ENCODE data around the gene ISG15.
"Not testable (repeated sequence)": the region's sequence is repeated elsewhere in the genome, so short reads cannot be mapped to it uniquely, and the experiment has no call there.

ISG15 gene

DNA sequence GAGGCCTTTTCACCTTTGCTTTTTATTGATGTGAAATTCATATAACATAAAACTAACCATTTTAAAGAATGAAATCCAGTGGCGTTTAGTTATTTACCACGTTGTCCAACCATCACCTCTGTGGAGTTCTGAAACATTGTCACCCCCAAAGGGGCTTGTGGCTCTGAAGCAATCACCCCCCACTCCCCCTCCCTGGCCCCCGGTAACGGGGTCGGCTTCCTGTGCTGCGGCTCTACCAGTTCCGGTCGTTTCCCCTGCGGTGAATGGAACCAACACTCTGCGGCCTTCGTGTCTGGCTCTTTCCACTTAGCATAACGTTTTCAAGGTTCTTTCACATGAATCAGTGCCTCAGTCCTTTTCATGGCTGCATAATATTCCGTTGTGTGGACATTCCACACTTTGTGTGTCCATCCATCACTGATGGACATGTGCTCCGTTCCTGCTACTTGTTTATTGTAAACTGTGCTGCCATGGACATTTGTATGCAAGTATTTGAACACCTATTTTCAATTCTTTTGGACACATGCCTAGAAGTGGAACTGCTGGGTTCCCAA lies 1.8 kb upstream of the ISG15 start:
- DNase-seq (ENCODE audit: low read depth, low spot score): no peak

DNA sequence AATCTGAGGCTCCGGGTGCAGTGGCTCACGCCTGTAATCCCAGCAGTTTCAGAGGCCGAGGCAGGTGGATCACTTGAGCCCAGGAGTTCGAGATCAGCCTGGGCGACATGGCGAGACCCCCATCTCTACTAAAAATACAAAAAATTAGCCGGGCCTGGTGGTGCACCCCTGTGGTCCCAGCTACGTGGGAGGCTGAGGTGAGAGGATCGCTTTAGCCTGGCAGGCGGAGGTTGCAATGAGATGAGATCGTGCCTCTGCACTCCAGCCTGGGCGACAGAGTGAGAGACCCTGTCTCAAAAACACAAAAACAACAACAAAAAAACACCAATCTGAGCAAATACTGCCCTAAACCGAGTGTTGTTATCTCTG lies 577 bp upstream of the ISG15 start:
- not testable (repeated sequence) for DNase-seq (ENCODE audit: low read depth, low spot score)

DNA sequence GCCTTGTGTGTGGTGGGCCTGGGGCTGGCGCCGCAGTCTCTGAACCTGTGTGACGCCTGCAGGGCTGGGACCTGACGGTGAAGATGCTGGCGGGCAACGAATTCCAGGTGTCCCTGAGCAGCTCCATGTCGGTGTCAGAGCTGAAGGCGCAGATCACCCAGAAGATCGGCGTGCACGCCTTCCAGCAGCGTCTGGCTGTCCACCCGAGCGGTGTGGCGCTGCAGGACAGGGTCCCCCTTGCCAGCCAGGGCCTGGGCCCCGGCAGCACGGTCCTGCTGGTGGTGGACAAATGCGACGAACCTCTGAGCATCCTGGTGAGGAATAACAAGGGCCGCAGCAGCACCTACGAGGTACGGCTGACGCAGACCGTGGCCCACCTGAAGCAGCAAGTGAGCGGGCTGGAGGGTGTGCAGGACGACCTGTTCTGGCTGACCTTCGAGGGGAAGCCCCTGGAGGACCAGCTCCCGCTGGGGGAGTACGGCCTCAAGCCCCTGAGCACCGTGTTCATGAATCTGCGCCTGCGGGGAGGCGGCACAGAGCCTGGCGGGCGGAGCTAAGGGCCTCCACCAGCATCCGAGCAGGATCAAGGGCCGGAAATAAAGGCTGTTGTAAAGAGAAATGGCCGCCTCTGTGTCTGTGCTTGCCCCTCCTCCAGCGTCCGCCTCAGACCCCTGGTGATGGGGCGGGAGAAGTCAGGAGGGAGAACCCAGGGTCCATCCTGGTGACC lies 788 bp downstream of the ISG15 start:
- peak; percentile 72 for DNase-seq (ENCODE audit: low read depth, low spot score)

DNA sequence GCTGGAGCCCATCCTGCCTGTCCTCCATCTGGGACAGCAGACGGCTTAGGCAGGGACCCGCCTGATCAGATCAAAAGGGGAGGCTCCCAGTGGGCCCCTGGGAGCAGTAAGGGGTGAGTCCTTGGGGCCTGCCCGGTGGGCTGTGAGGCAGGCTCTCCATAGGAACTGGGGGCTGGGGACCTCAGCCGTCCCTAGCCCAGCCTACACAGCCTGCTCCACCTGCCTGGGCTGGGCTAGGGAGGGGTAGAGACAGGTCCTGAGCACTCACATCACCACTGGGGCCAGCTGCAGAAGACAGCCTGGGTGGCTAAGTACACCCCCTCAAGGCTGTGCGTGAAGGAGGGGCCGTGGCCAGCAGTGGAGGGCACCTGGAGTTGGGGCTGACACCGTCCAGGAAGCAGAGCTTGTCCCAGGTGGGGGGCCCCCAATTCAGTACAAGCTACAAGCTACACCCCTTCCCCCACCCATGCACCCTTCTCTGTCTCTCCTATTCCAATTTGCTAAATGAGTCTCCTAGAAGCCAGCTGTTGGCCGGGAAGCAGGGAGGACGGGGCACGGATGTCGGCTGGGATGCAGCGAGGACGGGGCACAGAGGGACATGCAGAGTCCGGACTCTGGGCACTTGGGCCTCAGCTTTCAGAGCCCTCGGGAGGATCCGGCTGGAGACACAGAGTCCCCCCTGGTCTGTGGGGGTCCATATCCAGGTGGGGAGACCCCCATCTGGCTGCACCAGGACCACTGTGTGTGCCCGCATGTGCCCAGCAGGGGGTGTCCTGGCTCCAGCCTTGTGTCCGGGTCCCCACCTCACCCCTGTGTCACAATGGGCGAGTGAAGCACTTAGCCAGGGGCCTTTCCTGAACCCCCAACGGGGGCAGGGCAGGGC lies 1.7 kb downstream of the ISG15 start:
- no peak for DNase-seq (ENCODE audit: low read depth, low spot score)

DNA sequence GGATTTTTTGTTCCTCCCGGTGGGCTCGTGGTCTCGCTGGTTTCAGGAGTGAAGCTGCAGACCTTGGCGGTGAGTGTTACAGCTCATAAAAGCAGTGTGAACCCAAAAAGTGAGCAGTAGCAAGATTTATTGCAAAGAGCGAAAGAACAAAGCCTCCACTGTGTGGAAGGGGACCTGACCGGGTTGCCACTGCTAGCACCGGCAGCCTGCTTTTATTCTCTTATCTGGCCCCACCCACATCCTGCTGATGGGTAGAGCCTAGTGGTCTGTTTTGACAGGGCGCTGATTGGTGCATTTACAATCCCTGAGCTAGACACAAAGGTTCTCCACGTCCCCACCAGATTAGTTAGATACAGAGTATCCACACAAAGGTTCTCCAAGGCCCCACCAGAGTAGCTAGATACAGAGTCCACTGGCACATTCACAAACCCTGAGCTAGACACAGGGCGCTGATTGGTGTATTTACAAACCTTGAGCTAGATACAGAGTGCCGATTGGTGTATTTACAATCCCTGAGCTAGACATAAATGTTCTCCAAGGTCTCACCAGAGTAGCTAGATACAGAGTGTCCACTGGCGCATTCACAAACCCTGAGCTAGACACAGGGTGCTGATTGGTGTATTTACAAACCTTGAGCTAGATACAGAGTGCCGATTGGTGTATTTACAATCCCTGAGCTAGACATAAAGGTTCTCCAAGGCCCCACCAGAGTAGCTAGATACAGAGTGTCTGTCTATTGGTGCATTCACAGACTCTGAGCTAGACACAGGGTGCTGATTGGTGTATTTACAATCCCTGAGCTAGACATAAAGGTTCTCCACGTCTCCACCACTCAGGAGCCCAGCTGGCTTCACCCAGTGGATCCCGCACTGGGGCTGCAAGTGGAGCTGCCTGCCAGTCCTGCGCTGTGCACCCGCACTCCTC lies 4.4 kb downstream of the ISG15 start:
- peak; percentile 10 for DNase-seq (ENCODE audit: low read depth, low spot score)

DNA sequence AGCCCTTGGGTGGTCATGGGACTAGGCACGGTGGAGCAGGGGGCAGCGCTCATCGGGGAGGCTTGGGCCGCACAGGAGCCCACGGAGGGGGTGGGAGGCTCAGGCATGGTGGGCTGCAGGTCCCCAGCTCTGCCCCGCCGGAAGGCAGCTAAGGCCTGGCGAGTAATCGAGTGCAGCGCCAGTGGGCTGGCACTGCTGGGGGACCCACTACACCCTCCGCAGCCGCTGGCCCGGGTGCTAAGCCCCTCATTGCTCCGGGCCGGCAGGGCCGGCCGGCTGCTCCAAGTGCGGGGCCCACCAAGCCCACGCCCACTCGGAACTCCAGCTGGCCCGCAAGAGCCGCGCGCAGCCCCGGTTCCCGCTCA lies 5.0 kb downstream of the ISG15 start:
- not testable (repeated sequence) for DNase-seq (ENCODE audit: low read depth, low spot score)

DNA sequence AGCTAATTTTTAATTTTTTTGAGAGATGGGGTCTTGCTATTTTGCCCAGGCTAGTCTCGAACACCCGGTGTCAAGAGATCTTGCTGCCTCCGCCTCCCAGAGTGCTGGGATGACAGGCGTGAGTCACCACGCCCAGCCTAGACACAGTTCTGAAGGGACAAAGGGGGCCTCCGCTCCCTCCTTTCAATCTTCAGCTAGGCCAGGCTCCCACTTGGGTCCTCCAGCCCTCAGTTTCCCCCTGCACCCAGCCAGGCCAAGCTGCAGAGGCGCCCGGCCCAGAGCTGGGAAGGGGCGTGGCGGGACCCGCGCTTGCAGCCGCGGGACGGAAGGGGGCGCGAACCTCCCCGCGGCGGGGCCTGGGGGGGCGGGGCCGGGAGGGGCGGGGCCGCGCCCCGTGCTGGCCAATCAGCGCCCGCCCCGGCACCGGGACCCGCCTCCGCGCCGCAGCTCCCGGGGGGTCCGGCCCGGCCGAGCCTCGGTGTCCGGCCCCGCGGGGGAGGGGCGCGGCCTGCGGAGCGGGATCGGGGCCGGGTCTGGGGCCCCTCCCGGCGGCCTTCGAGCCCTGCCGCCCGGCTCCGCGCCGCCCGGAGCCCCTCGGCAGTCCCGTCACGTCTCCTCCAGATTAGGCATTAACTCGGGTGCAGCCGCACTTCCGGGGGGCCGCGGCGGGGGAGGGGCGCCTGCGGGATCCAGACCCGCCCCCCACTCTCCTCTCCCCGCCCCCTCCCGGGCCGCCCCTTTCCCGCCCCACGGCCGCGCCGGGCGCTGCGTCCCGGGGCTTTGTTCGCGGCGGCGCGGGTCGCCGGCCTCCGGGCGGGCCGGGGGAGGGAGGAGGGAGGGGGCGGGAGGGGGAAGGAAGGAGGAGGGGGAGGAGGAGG lies 6.1 kb downstream of the ISG15 start:
- DNase-seq (ENCODE audit: low read depth, low spot score): peak; percentile 61

DNA sequence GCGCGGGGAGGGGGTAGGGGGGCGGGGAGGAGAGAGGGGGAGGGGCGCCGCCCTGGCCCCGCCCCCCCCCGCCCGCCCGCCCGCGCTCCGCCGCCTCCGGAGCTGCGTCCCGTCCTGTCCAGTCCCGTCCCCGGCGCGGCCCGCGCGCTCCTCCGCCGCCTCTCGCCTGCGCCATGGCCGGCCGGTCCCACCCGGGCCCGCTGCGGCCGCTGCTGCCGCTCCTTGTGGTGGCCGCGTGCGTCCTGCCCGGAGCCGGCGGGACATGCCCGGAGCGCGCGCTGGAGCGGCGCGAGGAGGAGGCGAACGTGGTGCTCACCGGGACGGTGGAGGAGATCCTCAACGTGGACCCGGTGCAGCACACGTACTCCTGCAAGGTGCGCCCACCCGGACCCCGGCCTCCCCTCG lies 6.7 kb downstream of the ISG15 start, which contains the start of gene AGRN:
AGRN (plus strand) TSS at position 121 of the 405 bp plus-strand sequence; CDS start at position 174, 53 bp downstream.
- peak; percentile 4 for DNase-seq (ENCODE audit: low read depth, low spot score)

DNA sequence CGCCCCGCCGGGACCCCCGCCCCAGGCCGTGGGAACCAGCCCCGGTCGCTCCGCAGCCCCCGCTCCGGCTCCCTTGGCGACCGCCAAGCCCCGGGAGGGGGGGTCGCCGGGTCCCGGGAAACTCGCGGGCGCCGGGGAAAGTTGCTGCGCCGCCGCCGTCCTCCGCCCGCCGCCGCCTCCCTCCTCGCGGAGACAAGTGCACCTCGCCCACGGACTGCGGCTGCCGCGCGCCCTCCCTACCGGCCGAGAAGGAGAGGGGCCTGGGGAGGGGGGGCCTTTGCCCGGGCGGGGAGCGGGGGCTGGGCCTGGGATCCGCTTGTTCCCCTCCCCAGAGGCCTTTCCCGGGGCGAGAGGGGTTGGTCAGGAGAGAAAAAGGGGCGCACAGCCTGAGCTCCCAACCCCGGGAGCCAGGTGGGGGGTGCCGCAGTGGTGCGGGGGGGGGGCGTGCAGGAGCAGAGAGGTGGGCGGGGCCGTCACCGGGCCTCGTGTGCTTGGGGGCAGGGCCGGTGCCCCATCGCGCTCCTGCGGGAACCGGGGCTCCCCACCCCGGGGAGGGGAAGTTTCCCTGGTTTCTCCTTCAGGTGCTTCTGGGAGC lies 7.2 kb downstream of the ISG15 start:
- no peak for DNase-seq (ENCODE audit: low read depth, low spot score)

DNA sequence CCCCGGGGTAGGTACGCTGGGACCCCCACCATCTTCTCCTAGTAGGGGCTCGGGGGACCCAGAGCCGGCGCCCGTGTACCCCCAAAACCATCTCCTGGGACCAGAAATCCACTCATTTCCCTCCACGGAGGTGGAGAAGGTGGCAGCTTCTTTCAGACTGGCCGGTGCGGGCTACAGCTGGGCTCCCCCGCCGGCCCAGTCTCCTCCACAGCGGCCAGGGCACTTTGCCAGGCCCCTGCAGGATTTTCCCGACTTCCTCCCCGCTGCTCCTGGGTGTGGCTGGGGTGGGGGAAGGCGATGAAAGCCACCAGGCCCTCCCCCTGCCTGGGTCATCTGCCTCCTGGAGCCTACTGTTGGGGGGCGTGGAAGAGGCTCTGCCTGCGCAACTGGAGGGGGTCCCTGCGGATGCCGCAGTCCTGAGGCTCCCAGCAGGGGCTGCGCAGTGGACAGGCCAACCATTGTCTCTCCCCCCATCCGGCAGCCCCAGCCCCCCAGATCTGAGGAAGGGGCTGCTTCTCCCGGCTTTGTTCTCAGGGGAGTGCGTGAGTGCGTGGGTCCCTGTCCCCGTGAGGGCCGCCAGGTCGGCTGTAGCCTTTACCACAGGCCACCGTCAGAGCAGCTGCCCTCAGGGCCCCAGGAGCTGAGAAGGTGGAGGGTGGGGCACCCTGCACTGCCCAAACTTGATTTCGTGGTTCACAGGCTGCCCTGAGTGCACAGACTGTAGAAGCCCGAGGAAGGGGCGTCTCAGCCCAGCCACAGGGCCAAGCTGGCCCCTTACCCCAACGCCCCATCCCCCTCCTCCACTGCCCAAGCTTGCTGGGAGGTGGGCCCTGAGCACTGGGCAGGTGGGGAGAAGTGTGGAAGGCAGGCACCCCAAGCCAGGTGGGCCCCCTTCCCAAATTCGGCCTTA lies 8.0 kb downstream of the ISG15 start:
- DNase-seq (ENCODE audit: low read depth, low spot score): peak; percentile 49

DNA sequence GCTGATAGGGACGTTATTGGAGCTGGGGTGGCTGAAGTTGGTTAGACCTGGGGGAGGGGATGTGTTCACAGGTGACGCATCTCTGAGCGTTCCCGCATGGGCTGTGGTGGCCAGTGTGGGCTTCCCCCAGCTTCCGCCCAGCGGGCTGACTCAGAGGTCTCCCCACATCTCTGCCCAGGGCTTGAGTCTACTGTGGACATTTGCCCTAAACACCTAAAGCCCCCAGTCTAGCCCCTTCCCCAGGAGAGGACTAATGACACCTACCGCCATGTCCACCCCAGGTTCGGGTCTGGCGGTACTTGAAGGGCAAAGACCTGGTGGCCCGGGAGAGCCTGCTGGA lies 8.6 kb downstream of the ISG15 start:
- DNase-seq (ENCODE audit: low read depth, low spot score): no peak

DNA sequence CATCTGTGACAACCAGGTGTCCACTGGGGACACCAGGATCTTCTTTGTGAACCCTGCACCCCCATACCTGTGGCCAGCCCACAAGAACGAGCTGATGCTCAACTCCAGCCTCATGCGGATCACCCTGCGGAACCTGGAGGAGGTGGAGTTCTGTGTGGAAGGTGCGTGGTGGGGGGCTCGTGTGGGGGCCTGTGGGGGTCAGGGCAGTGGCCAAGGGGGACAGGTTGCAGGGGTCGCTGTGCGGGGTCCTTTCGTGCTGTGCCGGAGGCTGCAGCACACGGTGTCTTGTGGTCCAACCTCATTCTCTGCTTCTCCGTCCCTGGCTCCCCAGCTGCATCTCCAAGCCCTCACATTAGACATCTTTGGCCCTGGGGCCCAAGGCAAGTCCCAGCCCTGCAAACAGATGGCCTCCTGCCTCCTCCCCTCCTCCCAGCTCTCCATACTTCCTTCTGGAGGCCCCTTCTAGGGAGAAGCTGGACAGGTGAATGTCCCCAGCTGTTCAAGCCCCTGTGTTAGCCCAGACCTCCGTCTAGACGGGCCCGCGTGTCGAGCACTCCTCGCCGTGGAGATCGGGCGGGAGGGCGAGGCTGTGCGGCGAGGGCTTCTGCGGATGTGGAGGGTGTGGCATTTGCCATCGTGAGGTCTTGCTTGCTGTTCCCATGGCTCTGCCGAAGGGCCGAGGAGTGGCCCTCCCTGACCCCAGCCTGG lies 9.2 kb downstream of the ISG15 start:
- no peak for DNase-seq (ENCODE audit: low read depth, low spot score)

DNA sequence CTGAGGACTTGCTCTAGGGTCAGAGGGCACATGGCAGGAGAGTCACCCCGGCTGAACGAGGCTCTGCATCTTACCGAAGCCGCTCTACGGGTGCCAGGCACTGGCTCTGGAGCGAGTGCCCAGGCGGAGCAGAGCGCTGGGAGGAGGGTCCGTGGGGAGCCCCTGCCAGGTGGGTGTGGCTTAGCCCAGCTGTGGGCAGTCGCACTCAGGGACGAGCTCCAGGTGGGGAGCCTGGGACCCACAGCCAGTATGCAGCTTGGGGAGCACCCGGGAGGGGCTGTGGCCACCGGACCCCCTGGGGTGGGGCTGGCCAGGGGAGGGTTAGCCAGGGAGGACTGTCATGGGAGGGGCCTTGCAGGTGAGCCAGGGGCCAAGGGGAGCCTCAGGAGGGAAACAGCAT lies 10.4 kb downstream of the ISG15 start:
- no peak for DNase-seq (ENCODE audit: low read depth, low spot score)

DNA sequence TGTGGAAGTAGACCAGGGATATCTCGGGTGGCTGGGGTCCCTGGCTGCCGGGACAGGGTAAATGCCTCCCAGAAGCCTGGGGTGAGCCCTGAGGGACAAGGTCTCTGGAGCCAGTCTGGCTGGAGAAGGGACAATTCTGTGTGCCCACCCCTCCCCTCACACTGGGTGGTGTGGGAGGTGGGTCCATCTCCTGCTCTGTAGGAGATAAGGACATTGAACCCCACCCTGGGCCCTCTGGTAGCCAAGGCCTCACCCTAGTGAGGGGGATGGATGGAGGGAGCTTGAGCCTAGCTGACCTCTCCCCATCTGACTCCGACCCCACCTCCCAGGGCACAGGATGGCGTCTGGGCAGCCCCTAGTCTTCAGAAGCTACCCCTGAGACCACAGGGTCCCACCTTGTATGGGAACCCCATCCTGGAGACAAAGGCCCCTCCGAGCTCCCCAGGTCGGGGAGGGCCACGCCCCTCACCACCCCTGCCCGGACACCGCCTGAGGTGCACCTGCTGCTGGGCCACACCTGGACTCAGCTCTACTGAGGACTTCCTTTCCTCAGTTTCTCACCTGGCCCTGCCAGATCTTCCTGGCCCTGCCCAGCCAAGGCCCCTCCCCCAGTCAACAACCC lies 11.0 kb downstream of the ISG15 start:
- no peak for DNase-seq (ENCODE audit: low read depth, low spot score)

DNA sequence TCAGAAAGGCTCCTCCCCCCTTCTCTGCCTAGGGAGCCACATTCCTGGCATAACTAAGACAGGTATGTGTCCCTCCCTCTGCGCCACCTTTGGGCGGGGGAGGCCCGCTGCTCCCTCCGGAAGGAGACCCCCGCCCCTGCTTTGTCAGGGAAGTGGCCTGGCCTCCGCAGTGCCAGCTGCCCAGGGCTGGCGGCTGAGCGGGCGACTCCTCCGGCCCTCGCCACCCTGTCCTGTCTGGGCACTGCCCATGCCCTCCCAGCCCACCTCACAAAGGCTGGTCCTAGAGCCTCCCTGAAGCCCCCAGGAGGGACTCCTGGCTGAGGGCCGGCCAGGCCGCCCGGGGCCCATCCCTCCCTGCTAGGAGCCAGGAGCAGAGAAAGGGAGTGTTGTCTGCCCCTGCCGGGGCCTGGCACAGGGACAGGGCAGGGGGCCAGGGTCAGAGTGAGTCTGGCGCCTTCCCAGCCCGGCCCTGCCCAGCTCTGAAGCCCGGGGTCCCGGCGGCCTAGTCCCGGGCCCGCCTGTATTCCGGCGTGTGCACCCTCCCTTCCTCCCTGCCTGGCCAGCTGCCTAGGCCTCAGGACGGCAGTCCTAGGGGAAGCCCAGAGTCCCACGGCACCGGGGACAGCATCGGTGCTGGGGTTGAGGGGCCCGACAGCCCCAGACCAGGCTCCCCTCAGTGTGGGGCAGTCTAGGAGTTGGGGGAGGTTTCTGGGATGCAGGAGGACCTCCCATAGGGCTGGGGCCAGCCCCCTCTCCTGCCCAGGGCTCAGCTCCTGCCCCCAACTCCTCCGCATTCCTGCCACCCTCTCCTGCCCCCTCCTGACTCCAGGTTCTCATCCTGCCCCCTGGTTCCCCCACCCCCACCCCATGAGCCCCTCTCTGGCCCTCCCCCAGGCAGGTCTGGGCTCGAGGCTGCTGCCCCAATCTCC lies 11.7 kb downstream of the ISG15 start:
- peak; percentile 90 for DNase-seq (ENCODE audit: low read depth, low spot score)

DNA sequence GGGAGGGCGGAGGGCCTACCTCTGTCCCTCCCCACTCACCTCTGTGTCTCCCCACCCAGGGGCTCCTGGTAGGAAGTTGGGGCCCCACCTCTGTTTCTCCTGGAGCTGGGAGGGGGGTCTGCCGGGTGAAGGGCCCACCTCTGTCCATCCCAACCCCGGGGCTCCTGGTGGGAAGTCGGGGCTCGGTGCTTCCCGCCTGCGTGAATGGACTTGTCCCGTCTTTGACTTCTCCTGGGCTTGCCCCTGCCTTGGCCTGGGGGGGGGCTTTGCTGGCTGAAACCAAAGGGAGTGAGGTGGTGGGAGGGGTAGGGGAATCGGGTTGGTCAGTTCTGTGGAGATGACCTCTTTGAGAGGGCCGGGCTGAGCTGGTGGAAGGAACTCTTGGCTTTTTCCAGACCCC lies 12.4 kb downstream of the ISG15 start:
- no peak for DNase-seq (ENCODE audit: low read depth, low spot score)
